Mesothelial cell of epicardium (in vitro differentiated cells): ENCODE measurements around the gene MTX1. TPM values are rescaled to one million over a fixed set of nuclear protein-coding genes. Genes with fewer than 3 reads are reported as not detected.
A peak's percentile ranks its signal among the peaks of the same experiment; 100 is the strongest.
"Not testable (repeated sequence)": the region's sequence is repeated elsewhere in the genome, so short reads cannot be mapped to it uniquely, and the experiment has no call there.

Source experiments
- DNase-seq, 2 experiments: peaks; one replicate each; pipeline ENCODE4 v3.0.0; 2021; ENCODE audit warnings: low spot score in 2 of 2; ENCODE audit not compliant: unreplicated experiment in 2 of 2
- H3K27ac Mint-ChIP-seq: 2 replicates; pipeline ENCODE4 v1.8.0; 2021; ENCODE audit warnings: mixed read lengths
- H3K27me3 Mint-ChIP-seq: 2 replicates; pipeline ENCODE4 v1.8.0; 2021; ENCODE audit warnings: low read depth, mixed read lengths
- H3K36me3 Mint-ChIP-seq: 2 replicates; pipeline ENCODE4 v1.8.0; 2021; ENCODE audit warnings: mixed read lengths
- H3K4me1 Mint-ChIP-seq: 2 replicates; pipeline ENCODE4 v1.8.0; 2021; ENCODE audit warnings: mixed read lengths
- H3K4me3 Mint-ChIP-seq: 2 replicates; pipeline ENCODE4 v1.8.0; 2021; ENCODE audit warnings: mild to moderate bottlenecking, moderate library complexity, mixed read lengths
- H3K9me3 Mint-ChIP-seq: 2 replicates; pipeline ENCODE4 v1.8.0; 2021; ENCODE audit warnings: mixed read lengths
- total RNA-seq: library from RNA; stranded (reverse); gene quantifications from 3 replicates; pipeline ENCODE4 v1.2.1, GENCODE V29; 2021
- TF ChIP-seq, protein P1 (sequence below): fragments of 200-600 bp; sonication (generic); IDR thresholded peaks from one replicate; pipeline ENCODE4 v1.5.0; 2021; ENCODE audit warnings: antibody characterized with exemption; ENCODE audit not compliant: unreplicated experiment

Gene MTX1
- total RNA-seq, 1 donor from 2014 or later: 35.7 TPM

DNA sequence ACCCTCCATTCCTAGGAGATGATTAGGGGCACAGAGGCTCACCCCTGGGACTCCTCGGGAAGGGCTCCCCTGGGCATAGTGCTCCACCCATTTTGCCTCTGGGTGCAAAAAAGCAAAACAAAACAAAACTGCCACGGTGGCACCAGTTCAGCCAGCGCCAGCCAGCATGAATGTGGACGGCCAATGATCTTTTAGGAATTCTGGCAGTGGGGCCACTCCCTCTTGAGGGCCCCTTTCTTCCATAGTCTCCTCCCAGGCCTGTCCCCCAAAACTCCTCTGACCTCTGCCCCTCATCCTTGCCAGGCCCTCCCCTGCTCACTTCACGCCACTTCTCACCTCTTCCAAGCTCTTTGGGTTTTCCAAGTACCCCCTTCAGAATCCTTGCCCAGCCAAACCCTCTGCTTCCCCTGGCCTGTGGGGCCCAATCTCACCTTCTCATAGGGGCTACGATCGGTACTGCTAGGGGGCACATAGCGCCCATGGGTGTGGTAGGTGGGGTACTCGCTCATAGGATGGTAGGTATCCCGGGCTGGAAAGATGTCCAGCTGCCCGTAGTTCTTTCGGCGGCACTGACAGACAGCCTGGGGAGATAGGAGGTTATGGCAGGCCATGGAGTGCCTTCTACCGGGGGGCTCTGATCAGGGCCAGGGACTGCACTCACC, 21.6 kb upstream of the MTX1 start:
- TF ChIP-seq, protein P1, sequence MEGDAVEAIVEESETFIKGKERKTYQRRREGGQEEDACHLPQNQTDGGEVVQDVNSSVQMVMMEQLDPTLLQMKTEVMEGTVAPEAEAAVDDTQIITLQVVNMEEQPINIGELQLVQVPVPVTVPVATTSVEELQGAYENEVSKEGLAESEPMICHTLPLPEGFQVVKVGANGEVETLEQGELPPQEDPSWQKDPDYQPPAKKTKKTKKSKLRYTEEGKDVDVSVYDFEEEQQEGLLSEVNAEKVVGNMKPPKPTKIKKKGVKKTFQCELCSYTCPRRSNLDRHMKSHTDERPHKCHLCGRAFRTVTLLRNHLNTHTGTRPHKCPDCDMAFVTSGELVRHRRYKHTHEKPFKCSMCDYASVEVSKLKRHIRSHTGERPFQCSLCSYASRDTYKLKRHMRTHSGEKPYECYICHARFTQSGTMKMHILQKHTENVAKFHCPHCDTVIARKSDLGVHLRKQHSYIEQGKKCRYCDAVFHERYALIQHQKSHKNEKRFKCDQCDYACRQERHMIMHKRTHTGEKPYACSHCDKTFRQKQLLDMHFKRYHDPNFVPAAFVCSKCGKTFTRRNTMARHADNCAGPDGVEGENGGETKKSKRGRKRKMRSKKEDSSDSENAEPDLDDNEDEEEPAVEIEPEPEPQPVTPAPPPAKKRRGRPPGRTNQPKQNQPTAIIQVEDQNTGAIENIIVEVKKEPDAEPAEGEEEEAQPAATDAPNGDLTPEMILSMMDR: no peak
- Mint-ChIP-seq H3K36me3 (no peaks in the 10 kb centered on the region), H3K4me1 (peaks cover 3% of the 10 kb centered on the region), H3K9me3 (no peaks in the 10 kb centered on the region), H3K27me3 (no peaks in the 10 kb centered on the region), H3K27ac (no peak overlapping the region), H3K4me3 (no peak overlapping the region)
- no peak for DNase-seq

DNA sequence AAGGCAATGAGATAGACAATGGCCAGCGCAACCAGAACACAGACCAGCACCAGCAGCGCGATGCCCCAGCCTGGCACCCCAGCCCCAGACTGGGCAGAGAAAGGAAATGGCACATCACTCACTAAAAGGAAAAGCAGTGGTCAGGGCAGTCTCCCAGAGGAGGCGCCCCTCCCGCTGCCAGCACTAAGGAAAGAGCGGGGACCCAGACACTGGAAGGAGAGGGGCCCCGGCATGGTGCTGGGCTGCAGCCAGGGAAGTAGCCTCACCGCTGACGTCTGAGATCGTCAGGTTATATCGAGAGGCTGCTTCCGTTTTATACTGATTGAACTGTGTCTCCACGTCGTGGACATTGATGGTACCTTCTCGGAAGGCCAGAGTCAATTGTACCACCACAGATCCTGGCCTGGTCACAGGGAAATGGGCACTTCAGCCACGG, 21.0 kb upstream of the MTX1 start:
- Mint-ChIP-seq H3K27me3 (no peaks in the 10 kb centered on the region), H3K4me1 (peaks cover 5% of the 10 kb centered on the region), H3K36me3 (no peaks in the 10 kb centered on the region), H3K27ac (no peak overlapping the region), H3K9me3 (no peaks in the 10 kb centered on the region), H3K4me3 (no peak overlapping the region)
- TF ChIP-seq, protein P1: no peak
- DNase-seq: no peak

DNA sequence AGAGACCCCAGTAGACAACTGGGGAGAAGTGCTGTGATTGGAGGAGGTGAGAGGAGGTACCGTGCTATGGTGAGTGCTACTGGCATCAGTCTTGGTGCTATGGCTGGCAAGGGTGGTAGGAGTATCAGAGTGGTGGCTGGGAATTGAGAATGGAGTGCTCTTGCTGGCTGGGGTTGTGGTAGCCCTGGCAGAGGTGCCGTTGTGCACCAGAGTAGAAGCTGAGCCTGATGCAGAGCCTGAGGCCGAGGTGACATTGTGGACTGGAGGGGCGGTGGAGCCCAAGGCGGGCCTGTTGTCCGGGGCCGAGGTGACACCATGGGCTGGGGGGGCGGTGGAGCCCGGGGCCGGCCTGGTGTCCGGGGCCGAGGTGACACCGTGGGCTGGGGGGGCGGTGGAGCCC, 20.2 kb upstream of the MTX1 start:
- DNase-seq: no peak
- no peaks in the 10 kb centered on the region for H3K27me3 Mint-ChIP-seq
- H3K36me3 Mint-ChIP-seq: no peaks in the 10 kb centered on the region
- H3K4me1 Mint-ChIP-seq: peaks cover 8% of the 10 kb centered on the region
- H3K27ac Mint-ChIP-seq: peak overlapping the region; percentile 77
- H3K9me3 Mint-ChIP-seq: no peaks in the 10 kb centered on the region
- H3K4me3 Mint-ChIP-seq: no peak overlapping the region
- TF ChIP-seq, protein P1: no peak

DNA sequence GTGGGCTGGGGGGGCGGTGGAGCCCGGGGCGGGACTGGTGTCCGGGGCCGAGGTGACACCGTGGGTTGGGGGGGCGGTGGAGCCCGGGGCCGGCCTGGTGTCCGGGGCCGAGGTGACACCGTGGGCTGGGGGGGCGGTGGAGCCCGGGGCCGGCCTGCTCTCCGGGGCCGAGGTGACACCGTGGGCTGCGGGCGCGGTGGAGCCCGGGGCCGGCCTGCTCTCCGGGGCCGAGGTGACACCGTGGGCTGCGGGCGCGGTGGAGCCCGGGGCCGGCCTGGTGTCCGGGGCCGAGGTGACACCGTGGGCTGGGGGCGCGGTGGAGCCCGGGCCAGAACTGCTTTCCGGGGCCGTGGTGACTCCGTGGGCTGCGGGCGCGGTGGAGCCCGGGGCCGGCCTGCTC, 18.6 kb upstream of the MTX1 start:
- not testable (repeated sequence) for DNase-seq, H3K4me3 Mint-ChIP-seq, H3K27ac Mint-ChIP-seq, H3K9me3 Mint-ChIP-seq, H3K27me3 Mint-ChIP-seq, H3K36me3 Mint-ChIP-seq
- peaks cover 20% of the 10 kb centered on the region for H3K4me1 Mint-ChIP-seq

DNA sequence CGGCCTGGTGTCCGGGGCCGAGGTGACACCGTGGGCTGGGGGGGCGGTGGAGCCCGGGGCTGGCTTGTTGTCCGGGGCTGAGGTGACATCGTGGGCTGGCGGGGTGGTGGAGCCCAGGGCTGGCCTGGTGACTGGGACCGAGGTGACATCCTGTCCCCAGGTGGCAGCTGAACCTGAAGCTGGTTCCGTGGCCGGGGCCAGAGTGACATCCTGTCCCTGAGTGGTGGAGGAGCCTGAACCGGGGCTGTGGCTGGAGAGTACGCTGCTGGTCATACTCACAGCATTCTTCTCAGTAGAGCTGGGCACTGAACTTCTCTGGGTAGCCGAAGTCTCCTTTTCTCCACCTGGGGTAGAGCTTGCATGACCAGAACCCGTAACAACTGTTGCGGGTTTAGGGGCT, 16.6 kb upstream of the MTX1 start:
- peak overlapping the region; percentile 91 for H3K27ac Mint-ChIP-seq
- TF ChIP-seq, protein P1: no peak
- H3K4me1 Mint-ChIP-seq: peaks cover 27% of the 10 kb centered on the region
- DNase-seq: no peak
- peaks cover 3% of the 10 kb centered on the region for H3K36me3 Mint-ChIP-seq
- no peaks in the 10 kb centered on the region for H3K9me3 Mint-ChIP-seq
- no peaks in the 10 kb centered on the region for H3K27me3 Mint-ChIP-seq
- no peak overlapping the region for H3K4me3 Mint-ChIP-seq

DNA sequence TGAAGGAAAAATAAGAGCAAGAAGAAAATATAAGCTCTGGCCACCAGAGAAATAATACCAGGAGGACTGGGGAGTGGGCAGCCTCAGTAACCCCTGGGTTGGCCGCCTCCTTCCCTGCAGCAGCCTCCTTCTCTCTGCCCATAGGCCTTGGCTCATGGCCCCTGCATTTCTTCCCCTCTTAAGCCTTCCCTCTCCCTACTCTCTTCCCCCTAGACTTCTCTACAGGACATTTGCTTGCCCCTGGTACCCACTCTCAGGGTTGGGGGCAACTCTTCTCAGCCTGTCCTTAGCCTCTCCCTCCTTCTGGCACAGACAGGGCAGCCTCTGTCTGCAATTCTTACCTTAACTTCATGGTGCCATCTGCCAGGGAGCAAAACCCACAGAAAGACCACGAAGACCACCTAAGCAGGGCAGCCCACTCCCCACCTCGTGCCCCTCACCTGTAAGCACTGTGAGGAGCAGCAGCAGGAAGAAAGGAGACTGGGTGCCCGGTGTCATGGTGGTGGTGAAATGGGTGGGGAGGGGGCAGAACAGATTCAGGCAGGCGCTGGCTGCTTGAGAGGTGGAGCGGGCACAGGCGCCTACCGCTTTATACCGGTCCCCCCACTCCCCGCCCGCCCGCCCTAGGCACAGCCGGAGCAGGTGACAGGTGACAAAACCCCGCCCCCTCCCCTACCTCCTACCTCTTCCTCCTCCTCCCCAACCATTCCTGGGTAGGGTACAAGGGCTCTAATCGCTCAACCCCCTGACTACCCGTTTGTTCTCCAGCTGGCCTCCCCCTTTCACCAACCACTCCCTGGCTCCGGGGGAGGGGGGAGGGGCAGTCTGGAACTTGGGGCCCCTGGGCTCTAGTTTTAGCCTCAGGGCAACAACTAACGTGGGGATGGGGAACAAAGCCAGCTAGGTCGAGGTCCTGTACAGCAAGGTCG, 15.9 kb upstream of the MTX1 start:
- peak overlapping the region; percentile 82 for H3K4me3 Mint-ChIP-seq
- DNase-seq: no peak
- TF ChIP-seq, protein P1: no peak
- peak overlapping the region; percentile 99 for H3K27ac Mint-ChIP-seq
- no peaks in the 10 kb centered on the region for H3K27me3 Mint-ChIP-seq
- no peaks in the 10 kb centered on the region for H3K9me3 Mint-ChIP-seq
- H3K36me3 Mint-ChIP-seq: peaks cover 4% of the 10 kb centered on the region
- peaks cover 27% of the 10 kb centered on the region for H3K4me1 Mint-ChIP-seq
